Activated T-cell treated with anti-CD3 and anti-CD28 coated beads, Interleukin-2, amount 50 U/mL, for 48 hours (primary cell): ENCODE results near the gene TRMT61A.

Experiments used
- DNase-seq, 2 experiments: peaks; one replicate each; pipeline ENCODE4 v3.0.0-alpha.2; 2020

TRMT61A gene

DNA sequence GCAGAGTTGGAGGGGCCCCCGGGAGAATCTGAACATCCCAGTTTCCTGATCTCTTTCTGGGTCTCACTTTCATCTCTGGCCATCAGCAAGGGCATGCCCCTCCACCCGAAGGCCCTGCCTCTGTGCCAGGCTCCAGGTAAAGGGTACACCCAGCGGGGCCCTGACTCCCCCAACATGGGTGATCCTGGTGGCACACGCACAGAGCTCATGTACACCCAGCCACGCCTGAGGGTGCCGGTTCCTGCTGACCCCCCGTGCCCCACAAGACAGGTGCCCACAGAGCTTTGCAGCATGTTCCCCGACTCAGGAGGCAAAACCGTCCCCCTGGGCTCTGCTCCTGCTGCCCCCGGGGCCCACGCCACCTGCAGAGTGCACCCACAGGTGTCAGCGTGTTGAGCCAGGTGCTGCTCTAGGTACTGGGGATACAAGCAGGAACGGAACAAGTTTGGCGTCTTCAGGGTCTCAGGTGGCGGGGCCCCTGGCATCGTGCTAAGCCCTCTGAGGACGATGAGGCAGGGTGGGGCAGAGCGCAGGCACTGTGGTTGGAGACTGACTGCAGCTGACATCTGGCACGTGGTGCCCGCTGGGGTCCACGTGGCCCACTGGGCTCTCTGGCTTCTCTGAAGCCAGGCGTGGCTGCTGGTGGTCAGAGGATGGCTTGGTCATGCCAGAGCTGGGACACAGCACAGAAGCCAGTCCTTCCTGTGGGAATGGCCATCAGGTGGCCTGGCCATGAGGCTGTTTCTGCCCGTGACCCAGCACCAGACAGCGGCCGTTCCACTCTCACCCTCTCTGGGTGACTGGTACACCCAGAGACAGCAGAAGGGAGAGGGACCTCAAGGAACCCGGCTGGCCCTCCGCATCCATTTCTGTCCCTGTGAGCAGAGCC lies 19.7 kb downstream of the TRMT61A start:
- DNase-seq = no peak

DNA sequence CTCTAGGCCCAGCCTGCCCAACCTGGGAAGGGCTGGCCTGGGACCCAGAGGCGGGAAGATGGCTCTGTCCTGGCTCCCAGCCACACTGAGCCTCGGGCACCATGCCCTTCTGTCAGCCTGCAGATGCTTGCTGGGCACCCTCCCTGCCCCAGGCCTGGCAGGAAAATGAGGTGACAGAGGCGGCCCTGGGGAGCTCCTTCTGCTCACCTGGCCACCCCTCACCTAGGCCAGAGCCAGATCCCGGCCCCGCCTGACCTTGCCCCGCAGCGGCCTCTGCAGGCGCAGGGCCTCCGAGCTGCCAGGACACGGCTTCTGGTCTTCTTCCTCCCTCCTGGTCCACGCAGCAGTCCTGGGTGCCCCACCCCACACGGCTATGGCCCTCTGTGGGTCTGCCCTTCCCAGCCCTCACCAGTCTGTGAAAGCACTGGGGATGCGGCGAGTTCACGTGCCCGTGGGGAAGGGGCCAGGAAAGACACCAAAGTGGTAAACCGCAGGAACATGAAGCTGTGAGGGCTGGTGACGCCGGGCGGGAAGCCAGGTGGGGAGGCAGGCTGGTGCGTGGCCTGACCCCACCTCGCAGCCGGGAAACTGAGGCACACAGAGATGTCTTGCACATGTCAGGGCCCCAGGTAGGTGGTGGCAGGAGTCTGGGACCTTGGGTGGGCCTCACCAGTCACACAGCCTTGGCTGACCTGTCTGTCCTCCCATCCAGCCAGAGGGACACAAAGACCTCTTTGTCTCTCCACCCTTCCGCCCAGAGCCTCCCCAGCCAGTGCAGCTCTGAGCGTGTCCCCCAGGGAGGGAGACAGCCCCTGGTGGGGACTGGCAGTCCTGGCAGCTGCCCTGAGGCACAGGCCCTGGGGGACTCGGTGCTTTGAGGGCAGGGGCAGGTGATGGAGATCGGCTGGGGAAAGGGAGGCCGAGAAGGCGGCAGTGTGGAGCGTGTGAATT lies 20.6 kb downstream of the TRMT61A start:
- DNase-seq = no peak

DNA sequence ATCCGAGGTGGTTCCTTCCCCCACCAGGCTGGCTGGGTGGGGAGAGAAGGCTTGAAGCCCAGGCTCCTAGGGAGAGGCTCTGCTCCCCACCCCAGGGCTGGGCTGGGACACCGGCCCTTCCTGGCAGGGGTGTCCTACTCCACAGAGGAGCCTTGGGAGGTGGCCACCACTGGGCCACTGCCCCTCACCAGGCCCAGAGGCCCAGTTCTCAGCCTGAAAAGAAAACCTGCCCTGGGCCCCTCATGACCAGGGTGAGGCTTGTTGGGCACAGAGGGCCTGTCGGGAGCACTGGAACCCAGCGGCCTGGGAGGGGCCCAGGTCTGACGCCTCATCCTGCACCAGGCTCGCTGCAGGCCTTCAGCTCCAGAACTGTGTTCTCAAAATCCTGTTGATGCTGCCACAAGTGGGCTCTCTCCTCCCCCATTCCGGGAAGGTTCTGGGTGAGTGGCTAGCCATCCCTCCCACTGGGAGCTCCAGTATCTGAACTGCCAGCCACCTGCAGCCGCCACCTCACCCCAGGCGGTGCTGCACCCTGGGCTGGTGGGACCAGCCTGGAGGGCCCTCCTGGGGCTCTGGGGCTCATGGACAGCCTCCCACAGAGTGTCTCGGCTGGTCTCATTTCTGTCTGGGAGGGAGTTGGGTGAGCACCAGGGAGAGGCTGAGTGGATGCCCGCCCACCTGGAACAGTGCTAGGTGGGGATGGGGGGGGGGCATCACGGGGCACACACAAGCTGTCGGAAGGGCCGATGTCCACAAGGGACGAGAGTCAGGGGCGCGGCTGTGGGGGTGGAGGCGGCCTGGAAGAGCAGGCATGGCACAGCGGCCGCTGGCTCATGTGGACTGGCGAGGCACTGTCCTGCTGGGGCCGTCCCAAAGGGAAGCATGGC lies 21.7 kb downstream of the TRMT61A start:
- DNase-seq = no peak

DNA sequence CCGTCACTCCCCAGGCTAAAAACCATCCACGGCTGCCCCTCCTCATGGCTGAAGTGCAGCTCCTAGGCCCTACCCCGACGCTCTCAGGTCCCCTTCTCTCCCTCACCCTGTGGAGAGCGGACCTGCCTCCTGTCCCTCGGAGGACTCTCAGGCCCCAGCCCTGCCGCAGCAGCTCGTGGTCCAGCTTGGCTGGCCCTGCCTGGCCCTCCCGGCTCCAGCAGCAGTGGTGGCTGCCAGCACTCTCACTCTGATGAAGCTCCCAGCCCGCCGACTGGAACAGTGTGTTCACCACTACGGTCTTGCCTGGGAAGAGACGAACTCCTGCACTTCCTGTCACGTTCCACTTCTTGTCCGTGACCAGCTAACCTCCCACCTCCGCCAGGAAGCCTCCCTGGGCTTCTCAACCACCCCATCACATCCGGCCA lies 22.4 kb downstream of the TRMT61A start:
- no peak for DNase-seq

DNA sequence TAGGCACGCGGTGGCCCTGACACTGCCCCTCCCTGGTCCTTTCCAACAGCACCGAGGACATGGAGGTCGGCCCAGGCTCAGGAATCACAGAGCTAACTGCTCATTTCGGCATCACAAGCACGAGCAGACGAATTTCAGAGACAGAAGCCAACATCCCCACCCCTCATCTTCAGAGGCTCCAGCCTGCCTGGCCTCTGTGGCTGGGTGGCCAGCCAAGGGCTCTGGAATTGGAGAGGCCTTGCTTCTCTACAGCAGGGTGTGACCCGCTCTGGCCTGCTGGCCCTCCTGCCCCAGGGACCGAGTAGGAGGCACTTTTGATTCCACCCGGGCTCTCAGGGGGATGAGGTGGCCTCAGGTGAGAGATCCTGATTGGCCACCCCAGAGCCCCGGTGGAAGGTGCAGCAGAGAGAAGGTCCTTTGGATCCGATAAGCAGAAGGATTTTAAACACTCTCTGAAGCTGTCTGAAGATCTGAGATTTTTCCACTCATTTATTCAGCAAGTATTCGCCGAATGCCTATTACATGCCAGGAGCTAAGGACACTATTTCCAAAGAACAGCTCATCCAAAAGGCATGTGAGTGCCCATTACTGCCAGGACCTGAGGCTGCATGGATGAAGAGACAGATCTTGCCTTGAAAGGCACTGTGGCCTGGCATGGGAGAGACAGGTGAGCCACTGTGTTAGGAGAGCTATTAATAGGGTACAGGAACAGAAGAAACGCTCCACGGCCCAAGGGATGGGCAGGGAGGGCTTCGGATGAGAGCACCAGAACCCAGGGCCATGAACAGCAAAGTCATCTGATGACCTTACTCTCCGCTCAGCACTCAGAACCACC lies 23.2 kb downstream of the TRMT61A start:
- no peak for DNase-seq

DNA sequence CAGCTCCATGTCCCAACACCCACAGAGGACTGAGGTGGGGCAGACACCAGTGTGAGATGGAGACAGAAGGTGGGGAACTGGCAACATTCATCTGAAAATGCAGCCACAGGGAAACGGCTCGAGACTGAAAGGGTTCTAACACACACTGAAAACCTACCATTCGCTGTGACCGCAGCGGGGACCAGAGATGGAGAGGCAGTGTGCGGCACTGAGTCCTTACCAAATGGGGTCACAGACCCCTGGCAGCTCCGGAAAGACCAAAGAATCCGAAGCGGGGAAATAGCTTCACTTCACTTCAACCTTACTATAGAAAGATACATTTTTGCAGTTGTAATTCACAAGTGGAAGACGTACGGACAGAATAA lies 23.8 kb downstream of the TRMT61A start:
- no peak for DNase-seq

DNA sequence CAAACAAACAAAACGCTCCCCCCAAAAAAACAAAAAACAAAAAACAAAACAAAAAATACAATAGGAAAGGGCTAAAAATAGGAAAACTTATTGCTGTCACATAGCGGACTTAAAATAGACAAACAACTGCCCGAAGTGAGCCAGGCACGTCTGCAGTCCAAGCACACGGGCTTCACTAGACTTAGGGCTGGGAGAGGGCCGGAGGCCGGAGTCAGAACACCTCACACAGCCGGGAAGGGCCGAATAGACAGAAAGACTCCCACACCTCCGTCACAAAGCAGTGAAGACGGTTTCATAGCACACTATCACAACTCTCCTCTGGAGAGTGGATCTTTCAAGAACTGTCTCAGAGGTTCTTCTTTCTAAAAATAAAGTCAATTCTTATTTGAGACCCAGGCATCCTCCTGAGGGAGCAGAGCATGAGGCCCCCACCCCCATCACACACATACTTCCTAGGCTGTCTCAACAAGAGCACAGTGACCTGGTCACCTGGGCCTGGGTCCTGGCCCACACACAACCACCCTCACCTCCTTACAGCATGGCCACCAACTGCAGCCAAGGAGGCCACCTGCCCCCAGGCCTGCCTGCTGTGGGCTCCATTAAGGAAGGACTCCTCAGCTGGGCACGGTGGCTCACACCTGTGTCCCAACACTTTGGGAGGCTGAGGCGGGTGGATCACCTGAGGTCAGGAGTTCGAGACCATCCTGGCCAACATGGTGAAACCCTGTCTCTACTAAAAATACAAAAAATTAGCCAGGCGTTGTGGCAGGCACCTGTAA lies 26.8 kb downstream of the TRMT61A start:
- DNase-seq = no peak

DNA sequence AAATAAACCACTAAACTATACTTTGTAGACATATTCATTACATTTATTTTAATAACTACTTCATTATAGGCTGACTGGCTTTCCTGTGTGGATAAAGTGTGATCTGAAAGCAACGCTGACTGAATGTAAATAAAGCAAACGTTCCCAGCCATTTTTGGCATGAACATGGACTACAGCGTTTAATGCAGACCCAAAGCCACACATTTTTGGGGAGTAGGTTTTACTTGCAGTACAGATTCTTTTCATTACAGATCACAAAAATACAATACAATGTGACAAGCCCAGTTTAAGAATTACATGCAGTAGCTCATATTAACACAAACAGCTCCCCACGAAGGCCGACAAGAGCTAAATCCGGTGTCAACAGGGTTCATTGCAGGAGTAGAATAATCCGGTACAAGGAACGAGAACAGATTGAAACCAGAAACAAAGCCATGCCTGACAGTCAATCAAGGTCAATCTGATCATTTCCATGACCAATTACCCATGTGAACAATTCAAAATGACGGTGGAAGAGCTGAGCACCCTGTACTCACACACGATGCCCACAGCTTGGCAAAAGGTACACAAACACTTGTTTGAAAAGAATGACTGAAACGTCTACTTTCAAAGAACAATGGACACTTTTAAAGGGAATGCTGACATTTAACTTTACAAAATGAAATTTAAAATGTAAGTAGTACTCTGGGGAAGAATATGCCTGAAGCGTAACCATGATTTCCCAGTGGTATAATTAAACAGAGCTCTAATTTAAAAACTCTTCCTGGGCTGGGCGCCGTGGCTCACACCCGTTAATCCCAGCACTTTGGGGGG lies 28.2 kb downstream of the TRMT61A start:
- no peak for DNase-seq

DNA sequence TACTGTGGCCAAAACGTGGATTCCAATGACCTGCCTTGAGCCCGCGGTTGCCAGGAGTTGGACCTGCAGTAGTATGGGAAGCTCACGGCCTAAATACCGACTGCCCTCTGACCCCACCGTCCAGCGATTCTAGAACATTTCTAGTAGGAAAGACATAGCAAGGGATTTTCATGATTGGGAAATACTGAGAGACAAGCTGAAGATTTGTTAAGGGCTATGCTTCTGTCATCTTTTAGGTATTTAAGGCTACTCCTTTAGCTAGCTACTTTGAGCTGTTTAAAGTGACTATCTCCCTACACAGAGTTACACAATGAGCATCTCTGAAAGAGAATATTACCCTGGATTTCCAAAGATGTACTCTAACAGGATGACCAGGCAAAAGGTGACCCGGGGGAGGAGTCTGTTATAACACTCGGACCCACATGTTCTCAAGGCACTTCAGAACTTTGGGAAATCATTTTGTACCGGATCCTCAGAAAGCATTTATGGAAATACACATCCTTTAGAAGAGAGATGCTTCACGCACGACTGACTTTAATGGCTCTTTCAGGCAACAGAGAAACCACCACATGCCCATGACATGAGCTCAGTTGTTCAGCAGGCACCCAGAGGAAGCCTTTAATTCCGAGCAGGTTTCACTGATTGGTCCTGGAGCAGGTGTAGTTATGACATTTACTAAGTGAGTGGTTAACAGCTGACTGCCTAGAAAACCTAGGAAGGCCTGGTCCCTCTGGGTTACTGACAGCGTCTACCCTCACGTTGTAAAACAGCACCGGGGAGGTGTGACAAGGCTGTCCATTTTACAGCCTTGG lies 29.3 kb downstream of the TRMT61A start:
- DNase-seq = no peak

DNA sequence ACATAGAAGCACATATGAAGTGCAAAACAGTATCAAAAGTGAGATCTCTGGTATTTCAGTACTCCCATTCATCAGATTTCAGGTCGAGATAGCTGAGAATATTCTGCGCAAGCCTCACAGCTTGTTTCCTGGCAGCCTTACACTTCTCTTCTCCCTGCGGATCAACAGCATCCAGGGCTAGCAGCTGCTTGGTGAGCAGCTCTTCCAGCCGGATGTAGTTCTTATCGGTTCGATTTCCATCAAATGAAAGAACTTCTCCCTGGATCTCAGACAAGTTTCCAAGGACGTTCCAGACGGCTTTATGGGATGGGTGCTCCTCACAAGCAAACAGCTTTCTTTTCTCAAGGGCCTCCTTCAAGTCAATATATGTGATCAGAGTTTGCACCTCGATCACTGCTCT lies 30.8 kb downstream of the TRMT61A start:
- DNase-seq = no peak

DNA sequence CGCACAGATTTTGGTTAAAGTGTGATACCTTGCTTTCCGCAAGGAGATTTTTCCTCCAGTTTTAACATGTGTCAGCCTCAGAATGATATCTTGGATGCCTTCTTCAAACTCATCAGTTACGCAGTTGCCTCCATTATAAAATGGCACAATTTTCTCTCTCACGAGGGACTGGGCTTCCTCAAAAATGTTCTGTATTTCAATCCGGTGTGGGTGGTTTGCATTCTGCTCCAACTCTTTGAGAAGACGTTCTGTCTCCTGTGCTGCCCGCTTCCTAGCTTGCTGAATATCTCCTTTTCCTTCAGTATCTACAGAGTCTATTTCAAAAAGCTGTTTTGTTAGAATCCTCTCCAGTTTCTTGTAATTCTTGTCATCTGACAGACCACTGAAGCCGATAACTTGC lies 31.7 kb downstream of the TRMT61A start:
- DNase-seq = no peak

DNA sequence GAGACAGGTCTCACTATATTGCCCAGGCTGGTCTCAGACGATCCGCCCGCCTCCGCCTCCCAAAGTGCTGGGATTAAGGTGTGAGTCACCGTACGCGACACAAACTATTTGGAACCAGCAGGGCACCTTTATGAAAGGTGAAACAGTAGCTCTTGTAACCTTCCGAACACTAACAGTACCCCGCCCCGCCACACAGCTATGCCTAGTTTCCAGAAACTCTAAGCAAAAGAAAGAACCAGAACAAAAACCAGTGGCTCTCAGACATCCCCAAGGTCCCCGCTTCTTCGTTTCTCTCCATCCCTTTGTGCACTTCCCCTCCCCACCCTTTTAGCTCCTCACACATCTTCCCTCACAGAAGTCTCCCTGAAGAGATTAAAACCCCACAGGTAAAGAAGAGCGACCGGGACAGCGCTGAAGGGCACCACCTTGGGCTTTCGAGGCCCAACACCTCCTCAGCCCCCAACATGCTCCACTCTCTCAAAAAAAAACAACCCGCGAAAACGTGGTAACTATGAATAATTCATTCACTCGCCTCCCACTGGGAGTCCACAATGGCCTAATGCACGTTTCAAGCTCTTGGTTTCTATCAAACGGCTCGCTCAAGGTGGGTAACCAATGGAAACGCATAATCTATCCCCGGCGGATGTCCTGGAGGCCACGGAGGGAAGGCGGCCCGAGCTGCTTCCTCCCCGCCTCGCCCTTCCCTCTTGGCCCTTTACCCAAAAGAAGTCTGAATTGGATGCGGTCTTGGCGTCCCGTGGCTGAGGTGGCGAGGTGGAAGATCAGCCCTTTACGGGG lies 32.6 kb downstream of the TRMT61A start:
- peak; percentile 43 to 74 for DNase-seq

DNA sequence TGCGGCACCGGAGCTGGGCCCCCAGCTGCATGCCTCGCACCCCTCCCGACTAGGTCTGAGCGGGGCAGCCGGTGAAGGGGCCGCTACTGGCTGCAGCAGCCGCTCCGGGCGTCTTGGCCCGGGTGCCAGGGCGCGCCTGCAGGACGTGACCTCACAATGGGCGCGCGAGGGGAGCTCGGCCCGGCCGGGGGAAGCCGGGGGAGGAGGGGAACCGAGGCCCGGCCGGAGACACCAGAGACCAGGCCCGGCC lies 33.1 kb downstream of the TRMT61A start:
- DNase-seq = peak in 1 of 2 experiments; percentile 66

DNA sequence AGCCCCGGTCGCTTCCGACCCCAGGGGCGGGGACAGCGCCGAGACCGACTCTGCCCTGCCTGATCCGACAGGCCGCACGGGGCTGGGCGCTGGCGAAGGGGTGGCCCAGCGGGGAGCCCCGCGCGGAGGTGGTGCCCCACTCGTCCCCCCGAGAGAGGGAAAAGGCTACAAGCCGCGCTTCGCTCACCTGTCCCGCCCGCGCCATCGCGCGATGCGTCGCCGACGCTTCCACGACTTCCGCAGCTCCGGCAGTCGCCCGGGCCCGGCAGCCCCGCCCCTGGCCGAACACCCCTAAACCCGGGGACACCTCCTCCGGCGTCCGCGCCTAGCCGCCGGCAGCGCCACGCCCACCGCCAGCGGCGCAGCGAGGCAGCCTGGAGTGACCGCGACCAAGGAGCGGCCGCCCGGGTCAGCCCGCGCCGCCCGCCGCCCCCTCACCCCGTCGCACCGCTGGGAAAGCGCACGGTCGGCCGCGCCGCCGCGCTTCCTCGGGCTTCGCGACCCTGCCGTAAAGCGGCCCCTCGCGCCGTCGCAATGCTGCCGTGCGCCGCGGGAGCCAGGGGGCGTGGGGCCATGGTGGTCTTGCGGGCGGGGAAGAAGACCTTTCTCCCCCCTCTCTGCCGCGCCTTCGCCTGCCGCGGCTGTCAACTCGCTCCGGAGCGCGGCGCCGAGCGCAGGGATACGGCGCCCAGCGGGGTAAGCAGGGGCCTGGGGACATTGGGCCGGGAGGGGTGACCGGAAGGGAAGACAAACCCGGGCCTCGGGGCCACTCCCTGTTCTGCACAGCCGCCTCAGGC lies 33.6 kb downstream of the TRMT61A start, which contains the start of the genes BAG5 and COA8:
TSS of gene BAG5 (minus strand) at position 229 of the 797 bp plus-strand sequence. CDS start 1,493 bp downstream, outside the sequence.
TSS of gene COA8 (plus strand) at position 532 of the 797 bp plus-strand sequence. CDS start at position 574, 42 bp downstream.
- peak; percentile 92 to 93 for DNase-seq

DNA sequence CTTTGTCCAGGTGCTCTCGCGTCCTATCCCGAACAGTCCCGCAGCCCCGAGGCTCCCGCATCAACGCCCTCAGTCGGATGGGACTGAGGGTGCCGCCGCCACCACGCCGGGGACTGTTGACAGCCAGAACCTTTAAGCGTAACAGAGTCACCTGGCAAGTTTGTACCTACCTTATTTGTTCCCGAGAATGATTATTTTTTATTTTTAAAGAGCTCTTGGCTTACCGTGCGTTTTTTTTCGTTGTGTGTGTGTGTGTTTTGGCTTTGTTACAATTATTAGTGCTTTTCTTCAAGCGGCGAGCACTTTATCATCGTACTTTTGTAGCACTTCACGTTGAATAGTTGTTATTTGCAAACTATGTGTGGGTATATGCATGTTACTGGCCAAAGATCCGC lies 34.2 kb downstream of the TRMT61A start:
- no peak for DNase-seq

DNA sequence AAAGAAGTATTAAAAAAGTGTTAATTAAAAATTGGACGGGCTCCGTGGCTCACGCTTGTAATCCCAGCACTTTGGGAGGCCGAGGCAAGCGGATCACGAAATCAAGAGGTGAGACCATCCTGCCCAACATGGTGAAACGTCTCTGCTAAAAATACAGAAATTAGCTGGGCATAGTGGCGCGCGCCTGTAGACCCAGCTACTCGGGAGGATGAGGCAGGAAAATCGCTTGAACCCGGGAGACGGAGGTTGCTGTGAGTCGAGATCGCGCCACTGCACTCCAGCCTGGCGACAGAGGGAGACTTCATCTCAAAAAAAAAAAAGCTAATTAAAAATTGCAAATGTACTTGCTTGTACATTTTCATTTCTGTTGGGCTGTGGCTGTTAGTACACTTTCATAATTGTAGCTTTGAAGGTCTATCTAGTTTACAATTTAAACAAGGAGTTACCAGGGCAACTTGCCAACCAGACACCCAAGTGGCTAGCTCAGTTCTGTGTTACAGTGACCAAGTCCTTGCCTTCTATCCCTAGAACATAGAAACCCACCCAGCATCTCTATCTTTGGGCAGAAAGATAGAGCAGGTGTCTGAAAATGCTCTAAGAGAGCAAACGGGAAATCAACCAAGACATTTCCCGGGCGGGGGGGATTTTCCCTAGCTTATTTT lies 35.0 kb downstream of the TRMT61A start:
- DNase-seq = no peak

DNA sequence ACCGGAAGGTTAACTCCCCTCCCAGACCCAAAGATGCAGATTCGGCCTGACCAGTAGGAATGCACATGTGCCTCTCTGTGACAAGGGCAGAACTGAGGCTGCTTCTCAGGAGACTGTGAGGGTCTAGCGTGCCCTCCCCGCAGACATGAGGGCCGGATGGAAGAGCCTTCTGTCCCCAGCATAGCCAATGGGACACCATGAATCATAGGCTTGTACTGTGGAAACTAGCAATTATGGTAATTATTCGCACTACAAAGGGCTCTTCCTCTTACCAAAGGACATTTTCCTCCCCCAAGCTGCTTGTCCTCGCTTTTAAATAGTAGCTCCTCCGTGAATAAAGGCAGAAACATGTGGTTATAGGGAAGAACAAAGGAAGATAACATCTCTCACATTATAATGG lies 40.0 kb downstream of the TRMT61A start:
- no peak for DNase-seq
